B cell (primary cell): ENCODE measurements around the gene CD59.

Experiments used
- CTCF ChIP-seq: fragments of 200-600 bp; IDR thresholded peaks from one replicate; pipeline ENCODE4 v1.8.0; 2022; ENCODE audit warnings: antibody characterized with exemption, mild to moderate bottlenecking
- EZH2 ChIP-seq: IDR thresholded peaks from 2 replicates; pipeline ENCODE4 v1.6.1; 2012; ENCODE audit warnings: borderline replicate concordance, low read depth, mild to moderate bottlenecking, moderate library complexity, low read length; ENCODE audit not compliant: insufficient read depth, poor library complexity, severe bottlenecking

- TF ChIP-seq EZH2 = no peak
- TF ChIP-seq CTCF = no peak
Observed at GRCh38 chr11:33691066-33691864, 45.0 kb downstream of the CD59 start.
